ENCODE data around the gene TLNRD1. TPM values are rescaled to one million over a fixed set of nuclear protein-coding genes. Genes with fewer than 3 reads are reported as not detected.

The TLNRD1 gene
- total RNA-seq, 2 donors from 2014 or later, result 10.0 to 26.1 TPM

GRCh38 chr15:81000144-81000623 is 539 bp upstream of the TLNRD1 start:
- H3K4me3 ChIP-seq, result peak overlapping the region; percentile 73 to 79
- H3K4me1 ChIP-seq, result peaks cover 0 to 32% of the 10 kb centered on the region in 2 donors
- DNase-seq (ENCODE audit: low spot score), result no peak
- peaks cover 13% of the 10 kb centered on the region for H3K36me3 ChIP-seq
- H3K27me3 ChIP-seq, result no peaks in the 10 kb centered on the region
- no peaks in the 10 kb centered on the region for H3K9me3 ChIP-seq
- peak overlapping the region; percentile 96 to 98 for H3K27ac ChIP-seq
- TF ChIP-seq CTCF (IDR thresholded peaks at IDR 0.05), result no peak

DNA sequence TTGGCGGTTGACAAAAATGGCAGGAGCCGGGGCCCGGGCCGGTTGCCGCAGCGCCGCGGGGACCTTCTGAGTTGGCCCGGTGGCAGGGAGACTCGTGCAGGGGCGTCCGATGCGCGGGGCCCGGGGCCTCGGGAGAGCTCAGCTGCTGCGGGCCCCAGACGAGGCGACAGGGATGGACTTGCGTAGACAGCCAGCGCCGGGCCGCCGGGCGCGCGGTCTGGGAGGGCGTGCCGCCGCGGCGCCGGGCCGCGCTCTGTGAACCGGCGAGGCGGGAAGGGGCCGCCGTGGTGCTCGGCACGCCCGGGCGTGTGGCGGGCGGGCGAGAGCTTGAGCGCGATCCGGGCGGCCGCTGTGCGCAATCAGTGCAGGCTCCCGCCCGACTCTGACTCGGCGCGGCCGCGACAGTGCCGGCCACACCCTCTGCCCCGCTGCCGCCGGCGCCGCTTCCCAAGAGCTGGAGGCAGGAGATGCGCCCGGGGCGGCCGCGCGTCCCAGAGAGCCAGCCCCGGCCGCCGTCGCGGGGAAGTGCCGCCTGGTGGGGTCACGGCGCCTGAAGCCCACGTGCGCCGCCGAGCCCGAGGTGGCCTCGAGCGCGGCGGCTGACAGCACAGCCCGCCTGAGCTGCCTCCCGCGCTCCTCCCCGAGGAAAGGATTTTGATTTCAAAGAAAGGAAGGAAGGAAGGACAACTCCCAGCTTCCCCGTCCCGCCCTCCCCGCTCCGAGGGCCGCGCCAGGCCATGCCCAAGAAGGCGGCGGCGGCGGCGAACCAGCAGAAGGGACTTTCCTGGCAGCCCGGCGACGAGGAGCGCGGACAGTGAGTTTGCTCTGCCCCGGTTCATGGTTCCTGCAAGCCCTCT is 657 bp downstream of the TLNRD1 start:
- peaks cover 0 to 41% of the 10 kb centered on the region in 2 donors for H3K4me1 ChIP-seq
- no peaks in the 10 kb centered on the region for H3K9me3 ChIP-seq
- DNase-seq (ENCODE audit: low spot score), result peak; percentile 75
- peaks cover 13% of the 10 kb centered on the region for H3K36me3 ChIP-seq
- H3K27me3 ChIP-seq, result no peaks in the 10 kb centered on the region
- no peak for TF ChIP-seq CTCF (IDR thresholded peaks at IDR 0.05)
- peak overlapping the region; percentile 96 to 98 for H3K27ac ChIP-seq
- H3K4me3 ChIP-seq, result peak overlapping the region; percentile 73 to 79

DNA sequence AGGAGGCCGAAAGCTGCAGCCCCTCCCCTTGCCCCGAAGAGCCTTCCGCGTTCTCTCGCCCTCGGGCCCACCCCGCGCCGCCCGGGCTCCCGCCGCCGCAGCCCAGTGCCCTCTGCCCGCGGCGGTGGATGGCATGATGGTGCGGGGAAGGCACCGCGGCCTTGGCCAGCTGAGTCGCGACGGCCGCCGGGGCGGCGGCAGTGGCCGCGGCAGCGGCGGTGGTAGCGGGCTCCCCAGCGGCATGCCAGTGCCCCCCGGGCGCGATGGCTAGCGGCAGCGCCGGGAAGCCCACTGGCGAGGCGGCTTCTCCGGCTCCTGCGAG is 1.2 kb downstream of the TLNRD1 start:
- DNase-seq (ENCODE audit: low spot score), result no peak
- no peak for TF ChIP-seq CTCF (IDR thresholded peaks at IDR 0.05)
- Histone ChIP-seq H3K27ac (peak overlapping the region; percentile 96 to 98), H3K4me3 (peak overlapping the region; percentile 73 to 79), H3K36me3 (peaks cover 13% of the 10 kb centered on the region), H3K4me1 (peaks cover 0 to 41% of the 10 kb centered on the region in 2 donors), H3K9me3 (no peaks in the 10 kb centered on the region), H3K27me3 (no peaks in the 10 kb centered on the region)

DNA sequence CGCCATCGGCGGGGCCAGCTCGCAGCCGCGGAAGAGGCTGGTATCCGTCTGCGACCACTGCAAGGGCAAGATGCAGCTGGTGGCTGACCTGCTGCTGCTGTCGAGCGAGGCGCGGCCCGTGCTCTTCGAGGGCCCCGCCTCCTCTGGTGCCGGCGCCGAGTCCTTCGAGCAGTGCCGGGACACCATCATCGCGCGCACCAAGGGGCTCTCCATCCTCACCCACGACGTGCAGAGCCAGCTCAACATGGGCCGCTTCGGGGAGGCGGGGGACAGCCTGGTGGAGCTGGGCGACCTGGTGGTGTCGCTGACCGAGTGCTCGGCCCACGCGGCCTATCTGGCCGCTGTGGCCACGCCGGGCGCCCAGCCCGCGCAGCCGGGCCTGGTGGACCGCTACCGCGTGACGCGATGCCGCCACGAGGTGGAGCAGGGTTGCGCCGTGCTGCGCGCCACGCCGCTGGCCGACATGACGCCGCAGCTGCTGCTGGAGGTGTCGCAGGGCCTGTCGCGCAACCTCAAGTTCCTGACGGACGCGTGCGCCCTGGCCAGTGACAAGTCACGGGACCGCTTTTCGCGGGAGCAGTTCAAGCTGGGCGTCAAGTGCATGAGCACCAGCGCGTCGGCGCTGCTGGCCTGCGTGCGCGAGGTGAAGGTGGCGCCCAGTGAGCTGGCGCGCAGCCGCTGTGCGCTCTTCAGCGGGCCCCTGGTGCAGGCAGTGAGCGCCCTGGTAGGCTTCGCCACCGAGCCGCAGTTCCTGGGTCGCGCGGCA is 1.8 kb downstream of the TLNRD1 start:
- Histone ChIP-seq H3K36me3 (peaks cover 13% of the 10 kb centered on the region), H3K4me3 (peak overlapping the region; percentile 73 to 79), H3K9me3 (no peaks in the 10 kb centered on the region), H3K4me1 (peaks cover 0 to 41% of the 10 kb centered on the region in 2 donors), H3K27ac (peak overlapping the region; percentile 96 to 98), H3K27me3 (no peaks in the 10 kb centered on the region)
- DNase-seq (ENCODE audit: low spot score), result no peak
- TF ChIP-seq CTCF (IDR thresholded peaks at IDR 0.05), result no peak

GRCh38 chr15:81003097-81003350 is 2.3 kb downstream of the TLNRD1 start:
- no peak for DNase-seq (ENCODE audit: low spot score)
- Histone ChIP-seq H3K27me3 (no peaks in the 10 kb centered on the region), H3K4me3 (peak overlapping the region; percentile 73 to 79), H3K4me1 (peaks cover 0 to 41% of the 10 kb centered on the region in 2 donors), H3K27ac (peak overlapping the region; percentile 96 to 98), H3K36me3 (peaks cover 13% of the 10 kb centered on the region), H3K9me3 (no peaks in the 10 kb centered on the region)
- no peak for TF ChIP-seq CTCF (IDR thresholded peaks at IDR 0.05)
